Thoracic aorta (tissue), 2 donors: ENCODE data around the gene XXYLT1. TPM values are rescaled to one million over a fixed set of nuclear protein-coding genes. Genes with fewer than 3 reads are reported as not detected.

ENCODE experiments used
- ATAC-seq: fragments of 150-250 bp; one replicate; pipeline ENCODE4 v1.8.0; 2017; ENCODE audit warnings: low read depth; ENCODE audit not compliant: insufficient number of reproducible peaks, low FRiP score
- DNase-seq: peaks from one replicate; pipeline ENCODE4 v3.0.0-alpha.2; 2020; ENCODE audit warnings: low spot score
- H3K27ac ChIP-seq, 2 donors: fragments of 200-600 bp; sonication (generic); 1 replicate in 1 of 2; 2 replicates in 1 of 2; pipeline ENCODE4 v1.5.1; 2016; ENCODE audit warnings: mild to moderate bottlenecking in 2 of 2, moderate library complexity in 2 of 2
- H3K27me3 ChIP-seq: fragments of 200-600 bp; sonication (generic); replicated peaks from 2 replicates; pipeline ENCODE4 v1.6.0; 2016; ENCODE audit warnings: mild to moderate bottlenecking; ENCODE audit not compliant: insufficient read depth
- H3K36me3 ChIP-seq: fragments of 200-600 bp; sonication (generic); one replicate; pipeline ENCODE4 v1.5.1; 2016
- H3K4me1 ChIP-seq, 2 donors: fragments of 200-600 bp; sonication (generic); 1 replicate in 1 of 2; 2 replicates in 1 of 2; pipeline versions ENCODE4 v1.5.1 to v1.6.0; 2016; ENCODE audit warnings: low read depth in 2 of 2, mild to moderate bottlenecking in 1 of 2; ENCODE audit not compliant: control insufficient read depth in 1 of 2
- H3K4me3 ChIP-seq: fragments of 200-600 bp; sonication (generic); 2 replicates; pipeline ENCODE4 v1.5.1; 2016; ENCODE audit warnings: mild to moderate bottlenecking
- H3K9me3 ChIP-seq: fragments of 200-600 bp; sonication (generic); 2 replicates; pipeline ENCODE4 v1.5.1; 2016
- CTCF ChIP-seq: fragments of 200-600 bp; sonication (generic); IDR thresholded peaks from one replicate; pipeline ENCODE4 v1.5.1; 2019; ENCODE audit warnings: antibody characterized with exemption
- total RNA-seq, 2 donors: library from RNA; depleted of rRNA; stranded (reverse); fragments of >200 nt; gene quantifications; one replicate each; pipeline versions ENCODE4 v1.1.0 to v1.2.3, GENCODE V29; 2016

The XXYLT1 gene
- total RNA-seq, 2 donors from 2014 or later = 17.7 to 21.2 TPM

- no peak for ATAC-seq
- Histone ChIP-seq H3K4me1 (no peaks in the 10 kb centered on the region), H3K4me3 (no peak overlapping the region), H3K9me3 (no peaks in the 10 kb centered on the region), H3K27ac (no peak overlapping the region), H3K27me3 (no peaks in the 10 kb centered on the region), H3K36me3 (no peaks in the 10 kb centered on the region)
- no peak for TF ChIP-seq CTCF
- no peak for DNase-seq
Observed at GRCh38 chr3:195076981-195077610, 193.9 kb downstream of the XXYLT1 start.

GRCh38 chr3:195075941-195076875, 194.8 kb downstream of the XXYLT1 start:
- no peak overlapping the region for H3K27ac ChIP-seq
- DNase-seq (no peak), ATAC-seq (no peak)
- no peaks in the 10 kb centered on the region for H3K36me3 ChIP-seq
- no peak for TF ChIP-seq CTCF
- H3K27me3 ChIP-seq = no peaks in the 10 kb centered on the region
- H3K4me3 ChIP-seq = no peak overlapping the region
- H3K4me1 ChIP-seq = no peaks in the 10 kb centered on the region
- H3K9me3 ChIP-seq = no peaks in the 10 kb centered on the region

- DNase-seq = no peak
- Histone ChIP-seq H3K36me3 (no peaks in the 10 kb centered on the region), H3K9me3 (no peaks in the 10 kb centered on the region), H3K27me3 (no peaks in the 10 kb centered on the region), H3K27ac (no peak overlapping the region), H3K4me3 (no peak overlapping the region), H3K4me1 (no peaks in the 10 kb centered on the region)
- ATAC-seq = no peak
- TF ChIP-seq CTCF = no peak
Observed at GRCh38 chr3:195075199-195075940, 195.6 kb downstream of the XXYLT1 start.

GRCh38 chr3:195073866-195074860, 196.8 kb downstream of the XXYLT1 start:
- Histone ChIP-seq H3K36me3 (no peaks in the 10 kb centered on the region), H3K4me1 (no peaks in the 10 kb centered on the region), H3K27me3 (no peaks in the 10 kb centered on the region), H3K4me3 (no peak overlapping the region), H3K27ac (no peak overlapping the region), H3K9me3 (no peaks in the 10 kb centered on the region)
- DNase-seq (no peak), ATAC-seq (no peak)
- TF ChIP-seq CTCF = no peak
